PC-9 (cell line): ENCODE results near the gene MEF2C. TPM values are rescaled to one million over a fixed set of nuclear protein-coding genes. Genes with fewer than 3 reads are reported as not detected.

Source experiments
- BruUV-seq: library from RNA; stranded (reverse); fragments of 400-500 nt; replicated peaks from 2 replicates; lab custom pipeline; 2021; lab: Mats Ljungman, UMichigan
- CTCF ChIA-PET: fragments of 300-600 bp; sonication (Branson Sonifier 250); formaldehyde crosslinking; loops from one replicate; lab custom pipeline; 2022; ENCODE audit warnings: antibody characterized with exemption; lab: Charles Lee
- POLR2A ChIA-PET: fragments of 300-600 bp; sonication (Branson Sonifier 250); formaldehyde crosslinking; loops from one replicate; lab custom pipeline; 2022; ENCODE audit warnings: antibody characterized with exemption; ENCODE audit not compliant: unreplicated experiment; lab: Charles Lee
- DNase-seq, 2 experiments: peaks; one replicate each; pipeline versions ENCODE4 v3.0.0 to v3.0.0-alpha.2; 2015 to 2022; ENCODE audit warnings: mixed read lengths in 1 of 2
- H2AFZ ChIP-seq: fragments of 200-600 bp; sonication (generic); 2 replicates; pipeline ENCODE4 v1.8.1; 2017; ENCODE audit warnings: antibody characterized with exemption
- H3F3A ChIP-seq: fragments of 200-600 bp; sonication (generic); 2 replicates; pipeline ENCODE4 v1.8.1; 2017; ENCODE audit warnings: antibody characterized with exemption, mild to moderate bottlenecking, low read depth; ENCODE audit not compliant: insufficient read depth
- H3K27ac ChIP-seq: fragments of 200-600 bp; sonication (generic); 2 replicates; pipeline ENCODE4 v1.6.1; 2016; ENCODE audit warnings: mixed run types
- H3K27me3 ChIP-seq: fragments of 200-600 bp; sonication (generic); 2 replicates; pipeline ENCODE4 v1.6.1; 2016; ENCODE audit warnings: low read depth, mixed run types; ENCODE audit not compliant: insufficient read depth
- H3K36me3 ChIP-seq: fragments of 200-600 bp; sonication (generic); 2 replicates; pipeline ENCODE4 v1.6.1; 2016; ENCODE audit warnings: low read depth, mixed run types
- H3K4me1 ChIP-seq: fragments of 200-600 bp; sonication (generic); replicated peaks from 2 replicates; pipeline ENCODE4 v1.6.1; 2016; ENCODE audit warnings: mixed run types; ENCODE audit not compliant: insufficient read depth
- H3K4me2 ChIP-seq: fragments of 200-600 bp; sonication (generic); 2 replicates; pipeline ENCODE4 v1.6.1; 2017; ENCODE audit warnings: mixed run types
- H3K4me3 ChIP-seq: fragments of 200-600 bp; sonication (generic); 2 replicates; pipeline ENCODE4 v1.6.1; 2016; ENCODE audit warnings: mixed run types
- H3K79me2 ChIP-seq: fragments of 200-600 bp; sonication (generic); 2 replicates; pipeline ENCODE4 v1.6.1; 2017; ENCODE audit warnings: low read depth, mixed run types
- H3K9me2 ChIP-seq: fragments of 200-600 bp; sonication (generic); 2 replicates; pipeline ENCODE4 v1.8.1; 2017; ENCODE audit warnings: mild to moderate bottlenecking; ENCODE audit not compliant: insufficient read depth
- H3K9me3 ChIP-seq: fragments of 200-600 bp; sonication (generic); 2 replicates; pipeline ENCODE4 v1.8.1; 2016; ENCODE audit warnings: low read depth; ENCODE audit not compliant: insufficient read depth
- H4K20me1 ChIP-seq: fragments of 200-600 bp; sonication (generic); 2 replicates; pipeline ENCODE4 v1.8.1; 2017; ENCODE audit not compliant: insufficient read depth
- CTCF ChIP-seq: fragments of 200-600 bp; sonication (generic); conservative IDR thresholded peaks from 2 replicates; pipeline ENCODE4 v1.6.1; 2017; ENCODE audit warnings: mixed run types, antibody characterized with exemption, mild to moderate bottlenecking, moderate library complexity
- EZH2 ChIP-seq: fragments of 200-600 bp; sonication (generic); IDR thresholded peaks from 2 replicates; pipeline ENCODE4 v1.8.0; 2017; ENCODE audit warnings: antibody characterized with exemption, low read depth
- intact Hi-C: fragments of 100-400 bp; cut with micrococcal nuclease; formaldehyde crosslinking; loops from one replicate; pipeline ENCODE4 v1.10.0; 2022; ENCODE audit not compliant: unreplicated experiment
- total RNA-seq: library from RNA; stranded (reverse); gene quantifications from 2 replicates; pipeline ENCODE4 v1.2.3, GENCODE V29; 2021

MEF2C gene
- total RNA-seq, 1 experiment from 2014 or later, result 2.5 TPM

GRCh38 chr5:88707216-88707965 lies 175.6 kb downstream of the MEF2C start:
- H3K4me2 ChIP-seq, result no peak overlapping the region
- H3K9me2 ChIP-seq, result no peaks in the 10 kb centered on the region
- no peak for DNase-seq
- no peaks in the 10 kb centered on the region for H3K27me3 ChIP-seq
- H3K36me3 ChIP-seq, result no peaks in the 10 kb centered on the region
- no peaks in the 10 kb centered on the region for H4K20me1 ChIP-seq
- no peaks in the 10 kb centered on the region for H3K4me1 ChIP-seq
- H3K27ac ChIP-seq, result no peak overlapping the region
- H3F3A ChIP-seq, result no peaks in the 10 kb centered on the region
- CTCF ChIA-PET, result no interaction called here
- POLR2A ChIA-PET, result interaction anchor here (0.5 to 0.6 kb wide), 2 partner anchors 31 to 33 kb away, joined by 3 to 10 read pairs; no protein-coding TSS in a partner anchor
- TF ChIP-seq EZH2 (no peak), CTCF (no peak)
- no peaks in the 10 kb centered on the region for H3K79me2 ChIP-seq
- no peaks in the 10 kb centered on the region for H3K9me3 ChIP-seq
- H3K4me3 ChIP-seq, result no peak overlapping the region
- intact Hi-C loops, result no loop called here
- no TSS peak for BruUV-seq
- no peak overlapping the region for H2AFZ ChIP-seq

GRCh38 chr5:88702332-88702731 lies 180.7 kb downstream of the MEF2C start:
- POLR2A ChIA-PET, result interaction anchor here (0.7 kb wide), 1 partner anchor 22 kb away, joined by 12 read pairs; no protein-coding TSS in a partner anchor

GRCh38 chr5:88700121-88700520 lies 182.9 kb downstream of the MEF2C start:
- Histone ChIP-seq H2AFZ (no peak overlapping the region), H3K9me2 (no peaks in the 10 kb centered on the region), H3K4me2 (no peak overlapping the region), H3K79me2 (no peaks in the 10 kb centered on the region), H3K27ac (no peak overlapping the region), H3K36me3 (no peaks in the 10 kb centered on the region), H3F3A (no peaks in the 10 kb centered on the region), H3K9me3 (no peaks in the 10 kb centered on the region), H3K4me3 (no peak overlapping the region), H3K27me3 (no peaks in the 10 kb centered on the region), H4K20me1 (no peaks in the 10 kb centered on the region), H3K4me1 (no peaks in the 10 kb centered on the region)
- no TSS peak for BruUV-seq
- DNase-seq, result no peak
- intact Hi-C loops, result no loop called here
- TF ChIP-seq CTCF (no peak), EZH2 (no peak)
- CTCF ChIA-PET, result no interaction called here
- POLR2A ChIA-PET, result no interaction called here

More at GRCh38 chr5:88702332-88702731, 180.7 kb downstream of the MEF2C start:
- Histone ChIP-seq H3K4me1 (no peaks in the 10 kb centered on the region), H3K36me3 (no peaks in the 10 kb centered on the region), H2AFZ (no peak overlapping the region), H3F3A (no peaks in the 10 kb centered on the region), H3K9me2 (no peaks in the 10 kb centered on the region), H3K9me3 (no peaks in the 10 kb centered on the region), H3K4me2 (no peak overlapping the region), H4K20me1 (no peaks in the 10 kb centered on the region), H3K4me3 (no peak overlapping the region), H3K79me2 (no peaks in the 10 kb centered on the region), H3K27ac (no peak overlapping the region), H3K27me3 (no peaks in the 10 kb centered on the region)
- intact Hi-C loops, result no loop called here
- no TSS peak for BruUV-seq
- TF ChIP-seq CTCF, result no peak
- TF ChIP-seq EZH2, result no peak
- CTCF ChIA-PET, result no interaction called here
- no peak for DNase-seq
